Stimulated activated CD4-positive, alpha-beta T cell treated with anti-CD3 and anti-CD28 coated beads, Interleukin-15, amount 100 ng/mL, for 1 hour (primary cell): ENCODE measurements around the gene SLCO1B1.
"Not testable (repeated sequence)": the region's sequence is repeated elsewhere in the genome, so short reads cannot be mapped to it uniquely, and the experiment has no call there.

ENCODE experiments used
- DNase-seq, 2 donors: peaks; one replicate each; pipeline ENCODE4 v3.0.0-alpha.2; 2020; ENCODE audit warnings: low read depth in 1 of 2, low spot score in 1 of 2

Gene SLCO1B1

GRCh38 chr12:21130998-21131397 lies at the start of gene SLCO1B1:
Gene SLCO1B1 (plus strand): TSS chr12:21131194. CDS start chr12:21141575, 10,381 bp downstream.
- DNase-seq = no peak

- DNase-seq = not testable (repeated sequence)
Observed at GRCh38 chr12:21084753-21085152, 46.2 kb upstream of the SLCO1B1 start.

GRCh38 chr12:21111732-21112131 lies 19.3 kb upstream of the SLCO1B1 start:
- no peak for DNase-seq

DNA sequence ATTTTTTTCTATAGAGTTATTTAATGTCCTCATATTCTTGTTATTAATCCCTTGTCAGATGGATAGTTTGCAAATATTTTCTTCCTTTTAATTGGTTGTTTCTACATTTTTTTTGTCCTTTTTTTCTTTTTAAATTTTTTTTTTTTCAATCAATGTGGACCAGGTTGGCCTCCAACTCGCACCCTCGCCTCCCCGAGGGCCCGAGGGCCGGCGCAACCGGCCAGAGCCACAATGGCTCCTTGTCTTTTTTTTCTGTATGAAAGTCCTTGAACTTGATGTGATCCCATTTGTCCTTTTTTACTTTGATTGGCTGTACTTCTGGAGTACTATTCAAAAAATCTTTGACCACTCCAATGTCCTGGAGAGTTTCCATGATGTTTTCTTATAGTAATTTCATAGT lies 17.7 kb upstream of the SLCO1B1 start:
- DNase-seq = no peak

- DNase-seq = no peak
Observed at GRCh38 chr12:21117995-21118394, 13.0 kb upstream of the SLCO1B1 start.

DNA sequence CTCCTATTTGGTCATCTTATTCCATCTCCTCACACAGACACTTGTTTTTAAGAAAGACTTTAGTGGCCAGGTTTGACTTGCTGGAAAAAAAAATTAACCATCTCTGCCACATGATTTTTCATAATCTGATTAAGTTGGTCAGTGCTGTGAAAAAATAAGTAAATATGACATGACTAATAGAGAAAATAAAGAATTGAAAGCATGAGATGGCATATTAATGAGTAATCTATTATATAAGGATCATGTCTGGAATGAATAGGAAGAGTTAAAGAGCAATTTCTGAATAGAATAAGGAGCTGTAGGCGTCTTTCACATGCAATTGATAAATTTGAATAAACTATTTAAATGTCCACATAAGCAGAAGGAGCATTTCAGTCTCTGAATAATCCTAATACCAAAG lies 12.2 kb upstream of the SLCO1B1 start:
- no peak for DNase-seq

DNA sequence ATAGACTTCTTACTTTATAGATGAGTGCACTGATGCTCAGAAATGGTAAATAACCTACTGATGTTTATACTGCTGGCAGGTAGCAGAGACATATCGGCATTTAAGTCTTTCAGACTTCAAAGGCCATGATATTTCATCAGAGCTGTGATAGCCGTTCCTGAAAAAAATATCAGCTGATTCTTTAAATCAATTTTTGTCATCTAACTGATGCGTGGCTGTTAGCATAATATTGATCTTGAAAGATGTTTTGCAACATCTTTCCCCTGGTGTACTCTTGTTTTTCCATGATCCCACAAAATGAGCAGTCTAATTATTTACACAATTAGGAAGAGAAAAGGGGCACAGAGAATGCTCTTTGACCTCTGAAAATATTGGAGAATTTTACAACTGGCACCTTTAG lies 1.6 kb upstream of the SLCO1B1 start:
- DNase-seq = no peak

DNA sequence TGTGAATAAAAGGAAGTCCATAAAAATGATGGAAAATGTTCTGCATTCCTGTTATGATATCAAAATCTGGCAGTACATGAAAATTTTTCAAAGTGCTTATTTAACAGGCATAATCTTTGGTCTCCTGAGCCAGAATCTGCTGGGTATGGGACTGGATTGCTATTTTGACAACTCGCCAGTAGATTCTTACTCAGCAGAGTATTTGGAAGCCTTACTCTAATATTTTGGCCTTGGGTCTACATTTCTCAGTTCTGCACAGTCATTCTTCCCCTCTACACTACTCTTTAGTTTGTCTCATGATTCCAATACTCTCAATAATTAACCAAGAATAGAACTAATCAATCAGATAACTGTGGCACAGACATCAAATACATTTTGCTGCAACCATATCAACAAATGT lies 1.1 kb upstream of the SLCO1B1 start:
- no peak for DNase-seq

DNA sequence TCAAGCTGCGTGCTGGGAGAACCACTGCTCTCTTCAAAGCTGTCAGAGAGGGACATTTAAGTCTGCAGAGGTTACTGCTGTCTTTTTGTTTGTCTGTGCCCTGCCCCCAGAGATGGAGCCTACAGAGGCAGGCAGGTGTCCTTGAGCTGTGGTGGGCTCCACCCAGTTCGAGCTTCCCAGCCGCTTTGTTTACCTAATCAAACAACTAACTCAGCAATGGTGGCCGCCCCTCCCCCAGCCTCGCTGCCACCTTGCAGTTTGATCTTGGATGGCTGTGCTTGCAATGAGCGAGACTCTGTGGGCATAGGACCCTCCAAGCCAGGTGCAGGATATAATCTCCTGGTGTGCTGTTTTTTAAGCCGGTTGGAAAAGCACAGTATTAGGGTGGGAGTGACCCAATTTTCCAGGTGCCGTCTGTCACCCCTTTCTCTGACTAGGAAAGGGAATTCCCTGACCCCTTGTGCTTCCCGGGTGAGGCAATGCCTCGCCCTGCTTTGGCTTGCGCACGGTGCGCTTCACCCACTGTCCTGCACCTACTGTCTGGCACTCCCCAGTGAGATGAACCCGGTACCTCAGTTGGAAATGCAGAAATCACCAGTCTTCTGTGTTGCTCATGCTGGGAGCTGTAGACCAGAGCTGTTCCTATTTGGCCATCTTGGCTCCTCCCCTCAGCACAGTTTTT lies 6.5 kb downstream of the SLCO1B1 start:
- not testable (repeated sequence) for DNase-seq

DNA sequence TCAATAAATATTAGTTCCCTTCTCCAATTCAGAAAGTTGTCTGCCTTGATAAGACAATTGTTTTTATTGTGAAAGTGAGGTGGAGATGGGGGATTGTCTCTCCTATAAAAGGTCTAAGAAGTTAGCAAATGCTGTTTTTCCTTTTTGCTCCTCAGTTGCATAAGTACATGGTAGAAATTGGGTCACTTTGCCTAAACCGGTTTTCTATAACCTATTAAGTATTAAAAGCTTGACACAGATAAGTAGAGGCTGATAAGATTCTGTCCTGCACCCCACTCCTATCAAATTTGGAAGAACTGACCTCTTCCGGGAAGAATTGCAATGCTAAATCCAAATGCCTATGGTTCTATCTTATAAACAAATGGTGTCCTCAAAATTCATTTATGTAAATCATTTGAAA lies 7.0 kb downstream of the SLCO1B1 start:
- DNase-seq = no peak

GRCh38 chr12:21144309-21144708 lies 13.3 kb downstream of the SLCO1B1 start:
- DNase-seq = no peak

DNA sequence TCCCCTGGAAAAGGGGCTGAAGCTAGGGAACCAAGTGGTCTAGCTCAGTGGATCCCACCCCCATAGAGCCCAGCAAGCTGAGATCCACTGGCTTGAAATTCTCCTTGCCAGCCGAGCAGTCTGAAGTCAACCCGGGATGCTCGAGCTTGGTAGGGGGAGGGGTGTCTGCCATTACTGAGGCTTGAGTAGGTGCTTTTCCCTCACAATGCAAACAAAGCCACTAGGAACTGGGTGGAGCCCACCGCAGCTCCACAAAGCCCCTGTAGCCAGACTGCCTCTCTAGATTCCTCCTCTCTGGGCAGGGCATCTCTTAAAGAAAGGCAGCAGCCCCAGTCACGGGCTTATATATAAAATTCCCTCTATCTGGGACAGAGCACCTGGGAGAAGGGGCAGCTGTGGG lies 18.9 kb downstream of the SLCO1B1 start:
- DNase-seq = not testable (repeated sequence)

DNA sequence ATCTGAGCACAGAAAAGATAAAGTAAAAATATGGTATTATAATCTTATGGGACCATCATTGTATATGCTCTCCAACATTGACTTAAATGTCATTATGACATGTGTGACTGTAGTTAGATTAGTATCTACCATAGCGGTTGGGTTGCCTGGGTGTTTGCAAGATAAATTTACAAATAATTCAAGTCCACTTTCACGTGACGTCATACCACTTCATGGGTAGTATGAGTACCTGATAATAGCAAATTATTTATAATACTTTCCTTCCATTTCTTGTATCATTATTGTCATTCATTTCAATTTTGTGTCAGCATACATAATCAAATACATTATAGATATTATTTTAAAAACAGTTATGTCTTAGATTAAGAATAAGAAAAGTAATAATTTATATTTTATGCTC lies 20.2 kb downstream of the SLCO1B1 start:
- no peak for DNase-seq

DNA sequence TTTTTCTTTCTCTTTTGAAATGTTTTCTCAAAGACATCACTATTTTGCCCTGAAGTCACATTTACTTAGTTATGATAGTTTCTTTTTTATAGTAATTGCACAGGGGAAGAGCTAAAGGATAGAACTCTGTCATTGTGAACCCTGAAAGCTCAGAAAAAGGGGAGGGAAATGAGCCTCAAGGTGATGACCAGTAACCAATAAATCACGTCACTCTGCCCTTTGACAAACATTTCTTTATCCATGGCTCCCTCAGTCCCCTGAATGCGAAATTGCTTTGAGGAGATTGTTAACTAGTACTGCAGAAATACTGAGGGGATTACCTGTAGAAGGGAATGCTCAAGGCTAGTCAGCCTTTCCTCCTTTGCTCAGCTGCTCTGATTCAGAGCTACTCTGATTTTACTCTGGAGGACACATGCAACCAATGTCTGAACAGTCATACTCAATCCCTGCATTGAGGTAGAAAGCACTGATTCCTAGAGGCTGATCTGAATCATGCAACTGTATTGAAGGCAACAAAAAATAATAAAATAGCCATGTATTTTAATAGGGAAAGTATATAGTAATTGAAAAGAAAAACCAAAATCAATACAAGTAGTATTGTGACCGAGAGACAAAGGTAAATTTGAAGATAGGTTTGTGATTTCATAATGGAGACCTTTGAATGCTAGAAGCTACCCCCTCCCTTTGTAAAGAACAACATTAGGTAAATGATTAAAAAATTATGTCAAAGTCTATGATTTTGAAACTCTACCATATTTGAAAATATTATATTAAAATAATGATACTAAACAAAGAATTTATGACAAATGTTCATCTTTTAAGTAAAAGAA lies 24.7 kb downstream of the SLCO1B1 start:
- DNase-seq = no peak

DNA sequence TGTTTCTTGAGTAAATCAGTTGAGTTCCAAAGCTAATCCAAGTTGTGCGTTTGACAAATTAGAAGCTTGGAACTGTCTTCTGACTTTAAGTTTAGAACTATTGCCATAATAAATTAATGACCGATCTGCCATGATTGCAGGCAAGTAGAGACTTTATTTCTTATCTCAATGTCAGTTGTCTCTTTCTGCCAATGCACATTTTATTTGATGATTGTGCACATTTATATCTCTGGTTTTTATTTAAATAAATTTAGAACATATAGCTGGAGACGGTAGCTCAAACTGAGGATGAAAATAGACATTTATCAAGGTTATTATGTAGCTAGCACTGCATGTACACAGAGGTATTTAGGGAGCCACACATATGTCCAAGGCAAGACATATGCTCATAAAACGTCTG lies 34.1 kb downstream of the SLCO1B1 start:
- DNase-seq = no peak

- DNase-seq = no peak
Observed at GRCh38 chr12:21169878-21170472, 39.0 kb downstream of the SLCO1B1 start.

DNA sequence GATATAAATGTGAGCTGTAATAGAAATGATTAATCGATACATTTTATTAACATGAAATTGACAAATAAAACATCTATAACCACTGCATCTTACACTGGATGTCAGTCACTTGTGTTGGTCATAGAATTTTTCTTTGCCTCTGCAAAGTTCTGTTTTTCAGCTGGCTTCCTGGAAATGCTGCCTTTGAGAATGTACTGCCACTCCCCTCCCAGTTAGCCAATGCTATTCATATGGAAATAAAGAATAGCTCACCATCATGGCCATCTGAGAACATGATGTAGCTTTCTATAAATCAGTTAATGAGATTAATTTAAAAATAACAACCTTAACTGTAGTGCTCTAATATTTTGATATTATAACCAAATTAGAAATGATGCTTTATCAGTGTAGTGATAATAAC lies 41.1 kb downstream of the SLCO1B1 start:
- no peak for DNase-seq

DNA sequence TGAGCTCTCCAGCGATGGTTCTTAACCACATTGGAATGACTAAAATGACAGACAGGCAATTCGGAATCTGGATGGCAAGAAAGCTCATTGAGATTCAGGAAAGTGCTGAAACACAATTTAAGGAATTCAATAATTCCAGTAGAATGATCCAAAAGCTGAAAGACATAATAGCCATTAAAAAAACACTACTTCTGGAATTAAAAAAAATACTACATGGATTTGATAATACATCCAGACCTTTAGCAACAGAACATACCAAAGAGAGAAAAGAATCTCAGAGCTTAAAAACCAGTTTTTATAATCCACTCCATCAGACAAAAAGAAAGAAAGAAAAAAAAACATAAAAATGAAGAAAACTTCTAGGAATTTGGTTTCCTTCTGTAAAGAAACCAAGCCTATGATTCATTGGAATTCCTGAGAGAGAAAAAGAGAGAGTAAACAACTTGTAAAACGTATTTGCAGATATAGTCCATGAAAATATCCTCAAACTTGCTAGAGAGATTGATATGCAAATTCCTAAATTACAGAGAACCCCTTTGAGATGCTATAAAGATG lies 52.8 kb downstream of the SLCO1B1 start:
- DNase-seq = no peak

- no peak for DNase-seq
Observed at GRCh38 chr12:21190016-21190415, 59.0 kb downstream of the SLCO1B1 start.

DNA sequence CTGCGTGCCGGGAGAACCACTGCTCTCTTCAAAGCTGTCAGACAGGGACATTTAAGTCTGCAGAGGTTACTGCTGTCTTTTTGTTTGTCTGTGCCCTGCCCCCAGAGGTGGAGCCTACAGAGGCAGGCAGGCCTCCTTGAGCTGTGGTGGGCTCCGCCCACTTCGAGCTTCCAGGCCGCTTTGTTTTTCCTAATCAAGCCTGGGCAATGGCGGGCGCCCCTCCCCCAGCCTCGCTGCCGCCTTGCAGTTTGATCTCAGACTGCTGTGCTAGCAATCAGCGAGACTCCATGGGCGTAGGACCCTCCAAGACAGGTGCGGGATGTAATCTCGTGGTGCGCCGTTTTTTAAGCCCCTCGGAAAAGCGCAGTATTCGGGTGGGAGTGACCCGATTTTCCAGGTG lies 83.4 kb downstream of the SLCO1B1 start:
- DNase-seq = not testable (repeated sequence)

DNA sequence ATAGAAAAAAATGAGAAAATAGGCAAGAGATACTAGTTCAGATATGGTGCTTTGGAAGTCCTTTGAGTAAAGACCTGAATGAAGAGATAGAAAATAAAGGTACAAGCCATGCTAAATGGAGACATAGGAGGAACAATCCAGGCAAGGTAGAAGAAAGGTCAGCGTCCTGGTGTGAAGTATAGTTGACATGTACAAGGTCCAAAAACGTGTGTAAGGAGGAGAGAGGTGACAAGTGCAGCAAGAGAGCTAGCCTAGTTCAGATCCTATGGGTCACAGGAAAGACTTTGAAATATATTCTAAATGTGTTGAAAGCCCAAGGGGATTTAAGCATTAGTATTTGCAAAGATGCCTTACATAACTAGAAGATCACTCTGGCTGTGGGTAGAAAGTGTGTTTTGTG lies 88.2 kb downstream of the SLCO1B1 start:
- no peak for DNase-seq

DNA sequence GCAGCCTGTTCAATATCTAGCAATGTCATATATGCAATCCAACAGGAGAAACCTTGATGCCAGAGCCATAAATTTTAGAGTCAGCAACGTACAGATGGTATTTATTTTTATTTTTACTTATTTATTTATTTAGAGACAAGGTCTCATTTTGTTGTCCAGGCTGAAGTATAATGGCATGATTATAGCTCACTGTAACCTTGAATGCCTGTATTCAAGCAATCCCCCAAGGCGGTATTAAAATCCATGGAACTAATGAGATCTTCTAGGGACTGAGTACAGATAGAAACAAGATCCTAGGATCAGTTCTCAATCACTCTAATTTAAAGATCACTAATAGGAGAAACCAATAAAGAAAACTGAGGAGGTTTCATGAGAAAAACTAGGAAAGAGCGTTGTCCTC lies 89.3 kb downstream of the SLCO1B1 start:
- DNase-seq = no peak
